K562 (cell line): ENCODE data around the gene BSPRY. TPM values are rescaled to one million over a fixed set of nuclear protein-coding genes. Genes with fewer than 3 reads are reported as not detected.
A peak's percentile ranks its signal among the peaks of the same experiment; 100 is the strongest.

Experiments
- CBFA2T2 ChIP-seq: fragments of 450-650 bp; conservative IDR thresholded peaks from 2 replicates; pipeline ENCODE4 v1.6.1; 2017; ENCODE audit warnings: mild to moderate bottlenecking
- CREB1 ChIP-seq, 2 experiments: sonication (generic) in 1 of 2; formaldehyde crosslinking in 1 of 2; IDR thresholded peaks; 2 replicates each; pipeline versions ENCODE4 v1.6.1 to v1.8.0; 2012 to 2022; ENCODE audit warnings: inconsistent platforms in 1 of 2, mild to moderate bottlenecking in 1 of 2, missing genetic modification reagents in 1 of 2, moderate library complexity in 1 of 2
- FOXA1 ChIP-seq: fragments of 450-650 bp; IDR thresholded peaks from 2 replicates; pipeline ENCODE4 v1.6.1; 2016; ENCODE audit warnings: mild to moderate bottlenecking, borderline replicate concordance
- FOXJ3 ChIP-seq: sonication (generic); formaldehyde crosslinking; IDR thresholded peaks from 2 replicates; pipeline ENCODE4 v1.4.0; 2020; ENCODE audit warnings: mild to moderate bottlenecking, missing genetic modification reagents
- HIVEP1 ChIP-seq: fragments of 250-450 bp; sonication (Bioruptor Pico); IDR thresholded peaks from 2 replicates; pipeline ENCODE4 v1.4.0; 2020; ENCODE audit warnings: mild to moderate bottlenecking
- HOXB6 ChIP-seq: fragments of 250-450 bp; sonication (Bioruptor Pico); IDR thresholded peaks from 2 replicates; pipeline ENCODE4 v1.5.1; 2022; ENCODE audit warnings: mild to moderate bottlenecking, borderline replicate concordance
- KAT7 ChIP-seq: sonication (generic); formaldehyde crosslinking; IDR thresholded peaks from 2 replicates; pipeline ENCODE4 v1.8.0; 2022; ENCODE audit warnings: missing genetic modification reagents, mild to moderate bottlenecking, borderline replicate concordance
- NCOA4 ChIP-seq: fragments of 450-650 bp; IDR thresholded peaks from 2 replicates; pipeline ENCODE4 v1.6.1; 2018; ENCODE audit warnings: mild to moderate bottlenecking; ENCODE audit not compliant: partially characterized antibody
- PYGO2 ChIP-seq: fragments of 450-650 bp; IDR thresholded peaks from 2 replicates; pipeline ENCODE4 v1.6.1; 2016; ENCODE audit warnings: mild to moderate bottlenecking, missing genetic modification characterization, moderate library complexity, missing compliant biosample characterization
- SMARCE1 ChIP-seq: fragments of 450-650 bp; IDR thresholded peaks from 2 replicates; pipeline ENCODE4 v1.7.1; 2016; ENCODE audit warnings: mild to moderate bottlenecking
- TARDBP ChIP-seq: fragments of 450-650 bp; IDR thresholded peaks from 2 replicates; pipeline ENCODE4 v1.6.1; 2016
- ZNF431 ChIP-seq: sonication (generic); formaldehyde crosslinking; IDR thresholded peaks from 2 replicates; pipeline ENCODE4 v1.8.0; 2022; ENCODE audit warnings: mild to moderate bottlenecking, missing genetic modification reagents
- ZNF583 ChIP-seq: fragments of 250-450 bp; sonication (Bioruptor Pico); IDR thresholded peaks from 2 replicates; pipeline ENCODE4 v1.4.0; 2020
- polyA plus RNA-seq, 8 experiments: library from polyadenylated mRNA; depleted of rRNA in 4 of 8; stranded (reverse) in 5 of 8; unstranded in 3 of 8; fragments of >200 nt; fragmentation: Nextera tagmentation in 2 of 8; fragmentation: Illumina TruSeq in 1 of 8; extraction: Ambion mirVana in 2 of 8; extraction: Trizol in 1 of 8; gene quantifications; 2 replicates each; pipeline versions ENCODE4 v1.2.1 to v1.2.3, GENCODE V29; 2011 to 2014; ENCODE audit warnings: inconsistent platforms in 1 of 8, missing spikeins in 1 of 8
- total RNA-seq, 7 experiments: library from RNA; depleted of rRNA in 6 of 7; stranded (reverse); fragments of >200 nt in 6 of 7; fragmentation: Illumina TruSeq in 2 of 7; extraction: Trizol in 2 of 7; gene quantifications; 2 replicates each; pipeline versions ENCODE4 v1.2.1 to v1.2.3, GENCODE V29; 2011 to 2021; ENCODE audit warnings: low replicate concordance in 1 of 7
- TF ChIP-seq, protein P1 (sequence below), 3 experiments: fragments of 200-800 bp in 1 of 3; fragments of 250-450 bp in 1 of 3; fragments of 450-650 bp in 1 of 3; sonication (Bioruptor Pico) in 1 of 3; sonication (Bioruptor generic) in 1 of 3; formaldehyde crosslinking in 1 of 3; IDR thresholded peaks; 2 replicates each; pipeline versions ENCODE4 v1.6.1 to v1.8.0; 2016 to 2022; ENCODE audit warnings: mild to moderate bottlenecking in 2 of 3, missing genetic modification characterization in 2 of 3, missing compliant biosample characterization in 1 of 3, moderate library complexity in 1 of 3
- TF ChIP-seq, protein P2 (sequence below): IDR thresholded peaks from 2 replicates; pipeline ENCODE4 v1.6.1; 2012; ENCODE audit warnings: low read depth, low read length, improper control_type of control experiment, borderline replicate concordance
- TF ChIP-seq, protein P3 (sequence below): fragments of 450-650 bp; IDR thresholded peaks from 2 replicates; pipeline ENCODE4 v1.6.1; 2016; ENCODE audit warnings: low read depth, mild to moderate bottlenecking, moderate library complexity
- TF ChIP-seq, protein P4 (sequence below): fragments of 250-450 bp; sonication (Bioruptor Pico); IDR thresholded peaks from 2 replicates; pipeline ENCODE4 v1.8.0; 2022; ENCODE audit warnings: moderate library complexity, mild to moderate bottlenecking, inconsistent platforms

Gene BSPRY
- total and polyA plus RNA-seq, 9 of the 15 experiments (the other 6 are each of a cell fraction or from before 2014, with no cell fraction given) = 0.07 to 0.67 (median 0.18) TPM

DNA sequence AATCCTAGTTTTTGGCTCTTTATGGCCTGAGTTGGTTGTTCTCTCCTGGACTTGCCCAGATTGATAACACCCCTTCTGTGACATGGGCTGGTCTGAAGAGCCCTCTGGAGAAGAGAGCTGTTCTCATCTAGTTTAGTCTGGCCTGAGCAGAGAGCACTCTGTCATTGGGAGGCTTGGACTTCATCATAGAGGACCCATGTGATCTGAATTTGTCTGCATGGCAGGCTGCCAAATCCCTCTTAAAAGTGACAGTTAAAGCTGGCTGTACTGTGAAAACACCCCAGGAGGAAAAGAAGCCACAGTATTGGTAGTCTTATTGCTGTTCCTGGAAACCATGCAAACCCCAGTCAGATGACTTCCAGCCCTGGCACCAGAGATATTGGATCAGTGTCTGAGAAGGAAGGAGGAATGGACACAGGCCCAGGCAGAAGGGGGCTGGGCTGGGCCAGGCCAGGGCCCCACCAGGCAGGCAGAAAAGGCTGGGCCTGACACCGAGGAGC, 5.6 kb upstream of the BSPRY start (continued):
- TF ChIP-seq TARDBP (no peak), HIVEP1 (CRISPR knock-in tag) (no peak), CBFA2T2 (no peak), KAT7 (no peak), ZNF583 (CRISPR knock-in tag) (no peak), NCOA4 (no peak), PYGO2 (tag) (no peak), ZNF431 (CRISPR knock-in tag) (no peak), SMARCE1 (0 out of 2 replicates have a peak, but pooled peaks have one; percentile 33), HOXB6 (CRISPR knock-in tag) (no peak), FOXJ3 (no peak), FOXA1 (no peak), CREB1 (IDR thresholded peaks at IDR 0.05) (no peak), CREB1 (CRISPR knock-in tag; IDR thresholded peaks at IDR 0.05) (no peak)
- TF ChIP-seq, protein P1, sequence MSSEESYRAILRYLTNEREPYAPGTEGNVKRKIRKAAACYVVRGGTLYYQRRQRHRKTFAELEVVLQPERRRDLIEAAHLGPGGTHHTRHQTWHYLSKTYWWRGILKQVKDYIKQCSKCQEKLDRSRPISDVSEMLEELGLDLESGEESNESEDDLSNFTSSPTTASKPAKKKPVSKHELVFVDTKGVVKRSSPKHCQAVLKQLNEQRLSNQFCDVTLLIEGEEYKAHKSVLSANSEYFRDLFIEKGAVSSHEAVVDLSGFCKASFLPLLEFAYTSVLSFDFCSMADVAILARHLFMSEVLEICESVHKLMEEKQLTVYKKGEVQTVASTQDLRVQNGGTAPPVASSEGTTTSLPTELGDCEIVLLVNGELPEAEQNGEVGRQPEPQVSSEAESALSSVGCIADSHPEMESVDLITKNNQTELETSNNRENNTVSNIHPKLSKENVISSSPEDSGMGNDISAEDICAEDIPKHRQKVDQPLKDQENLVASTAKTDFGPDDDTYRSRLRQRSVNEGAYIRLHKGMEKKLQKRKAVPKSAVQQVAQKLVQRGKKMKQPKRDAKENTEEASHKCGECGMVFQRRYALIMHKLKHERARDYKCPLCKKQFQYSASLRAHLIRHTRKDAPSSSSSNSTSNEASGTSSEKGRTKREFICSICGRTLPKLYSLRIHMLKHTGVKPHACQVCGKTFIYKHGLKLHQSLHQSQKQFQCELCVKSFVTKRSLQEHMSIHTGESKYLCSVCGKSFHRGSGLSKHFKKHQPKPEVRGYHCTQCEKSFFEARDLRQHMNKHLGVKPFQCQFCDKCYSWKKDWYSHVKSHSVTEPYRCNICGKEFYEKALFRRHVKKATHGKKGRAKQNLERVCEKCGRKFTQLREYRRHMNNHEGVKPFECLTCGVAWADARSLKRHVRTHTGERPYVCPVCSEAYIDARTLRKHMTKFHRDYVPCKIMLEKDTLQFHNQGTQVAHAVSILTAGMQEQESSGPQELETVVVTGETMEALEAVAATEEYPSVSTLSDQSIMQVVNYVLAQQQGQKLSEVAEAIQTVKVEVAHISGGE (CRISPR knock-in tag; IDR thresholded peaks at IDR 0.05) = peak in 1 of 3 experiments; percentile 80; a peak in 2 of 6 replicates
- TF ChIP-seq, protein P2, sequence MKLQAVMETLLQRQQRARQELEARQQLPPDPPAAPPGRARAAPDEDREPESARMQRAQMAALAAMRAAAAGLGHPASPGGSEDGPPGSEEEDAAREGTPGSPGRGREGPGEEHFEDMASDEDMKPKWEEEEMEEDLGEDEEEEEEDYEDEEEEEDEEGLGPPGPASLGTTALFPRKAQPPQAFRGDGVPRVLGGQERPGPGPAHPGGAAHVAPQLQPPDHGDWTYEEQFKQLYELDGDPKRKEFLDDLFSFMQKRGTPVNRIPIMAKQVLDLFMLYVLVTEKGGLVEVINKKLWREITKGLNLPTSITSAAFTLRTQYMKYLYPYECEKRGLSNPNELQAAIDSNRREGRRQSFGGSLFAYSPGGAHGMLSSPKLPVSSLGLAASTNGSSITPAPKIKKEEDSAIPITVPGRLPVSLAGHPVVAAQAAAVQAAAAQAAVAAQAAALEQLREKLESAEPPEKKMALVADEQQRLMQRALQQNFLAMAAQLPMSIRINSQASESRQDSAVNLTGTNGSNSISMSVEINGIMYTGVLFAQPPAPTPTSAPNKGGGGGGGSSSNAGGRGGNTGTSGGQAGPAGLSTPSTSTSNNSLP = no peak
- TF ChIP-seq, protein P3, sequence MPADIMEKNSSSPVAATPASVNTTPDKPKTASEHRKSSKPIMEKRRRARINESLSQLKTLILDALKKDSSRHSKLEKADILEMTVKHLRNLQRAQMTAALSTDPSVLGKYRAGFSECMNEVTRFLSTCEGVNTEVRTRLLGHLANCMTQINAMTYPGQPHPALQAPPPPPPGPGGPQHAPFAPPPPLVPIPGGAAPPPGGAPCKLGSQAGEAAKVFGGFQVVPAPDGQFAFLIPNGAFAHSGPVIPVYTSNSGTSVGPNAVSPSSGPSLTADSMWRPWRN = no peak
- TF ChIP-seq, protein P4, sequence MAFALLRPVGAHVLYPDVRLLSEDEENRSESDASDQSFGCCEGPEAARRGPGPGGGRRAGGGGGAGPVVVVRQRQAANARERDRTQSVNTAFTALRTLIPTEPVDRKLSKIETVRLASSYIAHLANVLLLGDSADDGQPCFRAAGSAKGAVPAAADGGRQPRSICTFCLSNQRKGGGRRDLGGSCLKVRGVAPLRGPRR = no peak
